Karpas-422 (cell line): ENCODE results near the gene CCDC187. TPM values are rescaled to one million over a fixed set of nuclear protein-coding genes. Genes with fewer than 3 reads are reported as not detected.
"Not testable (repeated sequence)": the region's sequence is repeated elsewhere in the genome, so short reads cannot be mapped to it uniquely, and the experiment has no call there.

Experiments
- DNase-seq: peaks from one replicate; pipeline ENCODE4 v3.0.0-alpha.2; 2015
- H2AFZ ChIP-seq: fragments of 200-600 bp; sonication (generic); 2 replicates; pipeline ENCODE4 v1.6.1; 2014; ENCODE audit warnings: antibody characterized with exemption, low read length, mixed read lengths
- H3K27ac ChIP-seq: fragments of 200-600 bp; sonication (generic); 2 replicates; pipeline ENCODE4 v1.5.1; 2014; ENCODE audit warnings: mild to moderate bottlenecking, low read length, moderate library complexity
- H3K27me3 ChIP-seq: fragments of 200-600 bp; sonication (generic); 2 replicates; pipeline ENCODE4 v1.6.1; 2014; ENCODE audit warnings: low read length, mixed read lengths
- H3K36me3 ChIP-seq: fragments of 200-600 bp; sonication (generic); 2 replicates; pipeline ENCODE4 v1.6.1; 2014; ENCODE audit warnings: low read length, mixed read lengths; ENCODE audit not compliant: insufficient read depth
- H3K4me1 ChIP-seq: fragments of 200-600 bp; sonication (generic); 2 replicates; pipeline ENCODE4 v1.6.1; 2014; ENCODE audit warnings: mild to moderate bottlenecking, low read length, mixed read lengths
- H3K4me2 ChIP-seq: fragments of 200-600 bp; sonication (generic); 2 replicates; pipeline ENCODE4 v1.6.1; 2014; ENCODE audit warnings: low read length, low read depth, mild to moderate bottlenecking; ENCODE audit not compliant: poor library complexity, severe bottlenecking
- H3K4me3 ChIP-seq: fragments of 200-600 bp; sonication (generic); 2 replicates; pipeline ENCODE4 v1.5.1; 2014; ENCODE audit warnings: mild to moderate bottlenecking, antibody characterized with exemption, low read length, mixed read lengths
- H3K79me2 ChIP-seq: fragments of 200-600 bp; sonication (generic); 2 replicates; pipeline ENCODE4 v1.6.1; 2014; ENCODE audit warnings: mild to moderate bottlenecking, low read length, mixed read lengths
- H3K9ac ChIP-seq: fragments of 200-600 bp; sonication (generic); 2 replicates; pipeline ENCODE4 v1.6.0; 2014; ENCODE audit warnings: low read length
- H3K9me2 ChIP-seq: fragments of 200-600 bp; sonication (generic), shearing (Covaris generic); replicated peaks from 2 replicates; pipeline ENCODE4 v1.6.0; 2014; ENCODE audit warnings: mild to moderate bottlenecking, low read length, moderate library complexity; ENCODE audit not compliant: insufficient read depth
- H3K9me3 ChIP-seq: fragments of 300-700, 200-600 bp; sonication (generic); 2 replicates; pipeline ENCODE4 v1.6.1; 2014; ENCODE audit warnings: low read length, mixed read lengths
- H4K20me1 ChIP-seq: fragments of 200-600 bp; sonication (generic); 2 replicates; pipeline ENCODE4 v1.6.1; 2014; ENCODE audit warnings: mild to moderate bottlenecking, antibody characterized with exemption, low read length, low read depth; ENCODE audit not compliant: insufficient read depth
- total RNA-seq: library from RNA; depleted of rRNA; stranded (reverse); fragments of >200 nt; shearing (Covaris generic); gene quantifications from 2 replicates; pipeline ENCODE4 v1.2.3, GENCODE V29; 2014; ENCODE audit warnings: low replicate concordance; rRNA removed

Gene CCDC187
- 0.34 and 0.43 TPM in 2 replicates for total RNA-seq

DNA sequence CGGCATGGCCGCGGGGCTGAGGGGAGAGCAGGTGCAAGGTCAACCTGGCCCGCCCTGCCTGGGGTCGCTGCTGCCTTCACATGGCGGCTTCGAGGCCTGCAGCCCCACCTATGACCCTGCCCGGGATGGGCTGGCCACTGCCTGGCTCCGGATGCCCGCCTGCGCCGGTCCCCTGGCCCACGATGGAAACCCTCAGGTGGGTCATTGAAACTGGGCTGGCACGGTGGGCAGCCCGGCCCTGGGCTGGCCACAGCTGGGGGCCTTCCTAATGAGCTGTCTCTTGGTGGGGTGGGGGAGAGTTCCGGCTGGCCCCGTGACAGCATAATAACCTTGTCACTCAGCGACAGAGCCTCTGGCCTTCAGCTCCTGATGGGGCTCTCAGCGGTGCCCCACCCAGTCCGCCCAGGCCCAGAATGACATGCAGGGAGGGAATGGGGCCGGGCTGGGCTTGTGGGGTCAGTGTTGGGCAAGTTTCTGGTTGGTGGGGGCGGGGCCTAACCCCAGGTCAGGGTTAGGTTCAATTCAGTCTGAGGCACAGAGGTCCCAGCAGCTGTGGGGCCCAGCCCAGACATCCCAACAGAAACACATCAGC is at the start of gene CCDC187:
Gene CCDC187 (minus strand): TSS at position 270 of the 592 bp plus-strand sequence. CDS start 264 bp downstream, at position 6.
- Histone ChIP-seq H4K20me1 (no peaks in the 10 kb centered on the region), H3K27ac (no peak within 1 kb of the TSS), H3K4me2 (no peak within 1 kb of the TSS), H3K4me1 (peaks cover 17% of the 10 kb centered on the region), H3K9me3 (no peaks in the 10 kb centered on the region), H3K79me2 (no peaks in the 10 kb centered on the region), H3K9ac (no peak within 1 kb of the TSS), H3K4me3 (no peak within 1 kb of the TSS), H3K9me2 (no peaks in the 10 kb centered on the region), H3K36me3 (no peaks in the 10 kb centered on the region), H3K27me3 (no peaks in the 10 kb centered on the region), H2AFZ (no peak within 1 kb of the TSS)
- no peak for DNase-seq

DNA sequence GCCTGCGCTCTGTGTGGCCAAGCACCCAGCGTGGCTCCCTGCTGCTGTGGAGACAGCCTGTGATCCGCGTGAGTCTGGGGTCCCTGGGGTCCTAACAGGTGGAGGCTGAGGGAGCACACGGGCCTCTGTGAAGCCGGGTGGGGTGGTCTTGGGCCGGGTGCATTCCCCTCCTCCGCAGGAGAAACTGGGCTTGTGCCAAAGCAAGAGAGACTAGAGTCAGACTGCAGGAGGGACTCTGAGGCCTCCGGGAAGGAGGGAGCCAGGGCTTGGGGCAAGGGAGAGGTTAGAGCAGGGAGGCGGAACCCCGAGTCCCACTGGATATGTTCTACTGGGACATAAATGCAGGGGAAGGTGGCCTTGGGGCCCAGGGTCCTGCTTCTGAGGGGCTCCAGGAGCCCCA is 49.2 kb upstream of the CCDC187 start:
- H3K27ac ChIP-seq = no peak overlapping the region
- H4K20me1 ChIP-seq = peaks cover 22% of the 10 kb centered on the region; the same call in 1 of the 2 replicates
- DNase-seq = no peak
- no peak overlapping the region for H3K4me3 ChIP-seq
- no peaks in the 10 kb centered on the region for H3K36me3 ChIP-seq
- no peaks in the 10 kb centered on the region for H3K9me2 ChIP-seq
- no peak overlapping the region for H3K4me2 ChIP-seq
- no peak overlapping the region for H2AFZ ChIP-seq
- H3K4me1 ChIP-seq = peaks cover 32% of the 10 kb centered on the region
- H3K9ac ChIP-seq = no peak overlapping the region
- H3K79me2 ChIP-seq = no peaks in the 10 kb centered on the region
- H3K27me3 ChIP-seq = no peaks in the 10 kb centered on the region
- no peaks in the 10 kb centered on the region for H3K9me3 ChIP-seq

DNA sequence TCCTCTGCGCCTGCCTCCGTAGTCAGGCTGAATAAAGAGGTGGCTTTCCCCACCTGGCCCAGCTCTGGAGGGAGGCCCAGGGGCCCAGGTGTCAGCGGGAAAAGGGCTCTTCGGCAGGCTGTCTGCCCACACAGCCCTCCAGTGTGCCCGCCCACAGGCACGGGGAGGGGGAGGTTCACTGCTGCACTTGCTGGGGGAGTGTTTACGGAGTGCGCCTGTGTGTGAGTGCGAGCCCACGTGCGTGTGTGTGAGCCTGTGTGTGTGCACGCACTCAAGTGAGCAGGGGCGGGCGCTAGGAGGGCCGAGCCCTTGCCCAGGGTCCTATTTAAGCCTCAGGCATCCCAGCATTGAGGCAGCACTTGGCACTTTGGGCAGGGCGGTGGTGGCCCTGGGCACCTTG is 48.8 kb upstream of the CCDC187 start:
- Histone ChIP-seq H3K79me2 (no peaks in the 10 kb centered on the region), H3K36me3 (no peaks in the 10 kb centered on the region), H3K9ac (no peak overlapping the region), H3K9me3 (no peaks in the 10 kb centered on the region), H3K27me3 (no peaks in the 10 kb centered on the region), H4K20me1 (peaks cover 22% of the 10 kb centered on the region; the same call in 1 of the 2 replicates), H3K4me2 (no peak overlapping the region), H3K9me2 (no peaks in the 10 kb centered on the region), H3K27ac (no peak overlapping the region), H3K4me3 (no peak overlapping the region), H2AFZ (no peak overlapping the region), H3K4me1 (peaks cover 32% of the 10 kb centered on the region)
- peak; percentile 71 for DNase-seq

DNA sequence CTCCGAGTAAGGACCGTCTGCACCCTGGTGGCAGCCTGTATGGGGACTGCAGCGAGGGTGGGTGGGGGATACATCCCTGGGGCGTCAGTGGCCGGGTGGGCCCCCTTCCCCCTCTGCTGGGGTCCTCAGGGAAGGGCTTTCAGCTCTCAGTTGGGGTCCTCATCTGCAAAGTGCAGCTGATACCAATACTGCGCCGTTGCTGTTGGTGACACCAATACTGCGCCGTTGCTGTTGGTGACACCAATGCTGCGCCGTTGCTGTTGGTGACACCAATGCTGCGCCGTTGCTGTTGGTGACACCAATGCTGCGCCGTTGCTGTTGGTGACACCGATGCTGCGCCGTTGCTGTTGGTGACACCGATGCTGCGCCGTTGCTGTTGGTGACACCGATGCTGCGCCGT is 48.0 kb upstream of the CCDC187 start:
- not testable (repeated sequence) for H3K4me2 ChIP-seq, H3K4me3 ChIP-seq, H3K27ac ChIP-seq, H3K9ac ChIP-seq, H3K9me3 ChIP-seq, H3K36me3 ChIP-seq, H2AFZ ChIP-seq, H3K9me2 ChIP-seq, DNase-seq, H3K27me3 ChIP-seq, H3K79me2 ChIP-seq
- peaks cover 32% of the 10 kb centered on the region for H3K4me1 ChIP-seq
- peaks cover 22% of the 10 kb centered on the region; the same call in 1 of the 2 replicates for H4K20me1 ChIP-seq

DNA sequence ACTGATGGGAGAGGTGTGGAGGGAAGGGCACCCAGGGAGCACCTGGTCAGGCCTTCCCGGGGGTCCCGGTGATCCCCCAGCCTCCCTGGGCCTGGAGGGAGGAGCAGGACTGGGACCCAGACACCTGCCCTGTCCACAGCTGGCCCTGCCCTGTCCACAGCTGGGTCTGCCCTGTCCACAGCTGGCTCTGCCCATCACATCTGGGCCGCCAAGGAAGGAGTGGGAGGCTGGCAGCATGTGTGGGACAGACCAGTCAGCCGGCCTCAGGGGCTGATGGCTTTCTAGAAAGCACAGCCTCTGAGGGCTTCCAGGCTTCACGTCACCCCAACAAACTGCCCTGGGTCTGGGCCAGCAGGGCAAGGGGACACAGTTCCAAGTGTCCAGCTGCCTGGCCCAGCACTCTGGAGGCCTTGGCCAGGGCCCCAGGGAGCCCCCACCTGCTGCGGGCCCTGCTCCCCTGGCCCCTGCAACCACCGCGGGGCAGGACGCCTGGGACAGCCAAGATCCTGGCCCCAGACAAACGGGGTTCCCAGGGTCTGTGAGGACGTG is 47.4 kb upstream of the CCDC187 start:
- Histone ChIP-seq H3K4me3 (no peak overlapping the region), H3K9me2 (no peaks in the 10 kb centered on the region), H3K4me2 (no peak overlapping the region), H2AFZ (no peak overlapping the region), H3K36me3 (no peaks in the 10 kb centered on the region), H3K79me2 (no peaks in the 10 kb centered on the region), H3K9ac (no peak overlapping the region), H3K27me3 (no peaks in the 10 kb centered on the region), H3K27ac (no peak overlapping the region), H3K9me3 (no peaks in the 10 kb centered on the region), H4K20me1 (peaks cover 22% of the 10 kb centered on the region; the same call in 1 of the 2 replicates), H3K4me1 (peaks cover 32% of the 10 kb centered on the region)
- DNase-seq = no peak

DNA sequence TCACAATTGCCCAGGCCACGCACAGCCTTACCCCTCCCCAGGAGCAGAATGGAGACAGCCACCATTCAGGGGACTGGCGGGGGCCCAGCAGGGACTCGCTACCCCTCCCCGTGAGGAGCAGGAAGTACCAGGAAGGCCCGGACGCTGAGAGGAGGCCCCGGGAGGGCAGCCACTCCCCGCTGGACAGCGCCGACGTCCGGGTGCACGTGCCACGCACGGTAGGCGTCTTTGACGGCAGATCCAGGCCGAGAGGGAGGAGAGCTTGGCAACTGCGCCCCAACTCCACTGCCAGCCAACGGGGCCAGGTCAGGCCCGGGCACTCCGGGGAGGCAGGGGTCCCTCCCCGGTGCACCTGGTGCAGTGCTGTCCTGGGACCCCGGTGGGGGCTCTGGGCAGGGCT is 45.7 kb upstream of the CCDC187 start:
- Histone ChIP-seq H3K9me2 (no peaks in the 10 kb centered on the region), H3K4me3 (no peak overlapping the region), H3K4me2 (no peak overlapping the region), H3K27me3 (no peaks in the 10 kb centered on the region), H3K9ac (no peak overlapping the region), H3K79me2 (no peaks in the 10 kb centered on the region), H4K20me1 (peaks cover 25% of the 10 kb centered on the region; the same call in 1 of the 2 replicates), H2AFZ (no peak overlapping the region), H3K36me3 (no peaks in the 10 kb centered on the region), H3K9me3 (no peaks in the 10 kb centered on the region), H3K27ac (no peak overlapping the region), H3K4me1 (peaks cover 24% of the 10 kb centered on the region)
- DNase-seq = no peak

DNA sequence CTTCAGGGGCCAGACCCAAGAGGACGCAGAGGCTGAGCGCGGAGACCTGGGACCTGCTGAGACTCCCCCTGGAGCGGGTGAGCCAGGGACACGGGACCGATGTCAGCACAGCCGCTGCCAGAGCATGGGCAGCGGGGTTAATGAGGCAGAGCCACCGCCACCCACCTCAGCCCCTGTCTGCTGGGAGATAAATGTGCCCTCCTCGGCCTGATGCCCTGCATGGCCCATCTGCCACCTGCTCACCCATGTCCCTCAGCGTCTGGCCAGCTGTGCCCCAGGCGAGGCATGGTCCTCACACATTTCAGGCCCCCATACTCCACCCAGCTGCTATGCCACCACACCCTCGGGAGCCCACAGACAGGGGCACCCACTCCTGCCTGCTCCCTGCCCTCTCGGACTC is 44.8 kb upstream of the CCDC187 start:
- H3K36me3 ChIP-seq = no peaks in the 10 kb centered on the region
- no peak overlapping the region for H2AFZ ChIP-seq
- no peak overlapping the region for H3K27ac ChIP-seq
- no peaks in the 10 kb centered on the region for H3K9me3 ChIP-seq
- H3K4me3 ChIP-seq = no peak overlapping the region
- no peak for DNase-seq
- H3K27me3 ChIP-seq = no peaks in the 10 kb centered on the region
- peaks cover 16% of the 10 kb centered on the region for H3K4me1 ChIP-seq
- H3K9me2 ChIP-seq = no peaks in the 10 kb centered on the region
- no peak overlapping the region for H3K9ac ChIP-seq
- no peak overlapping the region for H3K4me2 ChIP-seq
- H4K20me1 ChIP-seq = peaks cover 17% of the 10 kb centered on the region; the same call in 1 of the 2 replicates
- no peaks in the 10 kb centered on the region for H3K79me2 ChIP-seq

DNA sequence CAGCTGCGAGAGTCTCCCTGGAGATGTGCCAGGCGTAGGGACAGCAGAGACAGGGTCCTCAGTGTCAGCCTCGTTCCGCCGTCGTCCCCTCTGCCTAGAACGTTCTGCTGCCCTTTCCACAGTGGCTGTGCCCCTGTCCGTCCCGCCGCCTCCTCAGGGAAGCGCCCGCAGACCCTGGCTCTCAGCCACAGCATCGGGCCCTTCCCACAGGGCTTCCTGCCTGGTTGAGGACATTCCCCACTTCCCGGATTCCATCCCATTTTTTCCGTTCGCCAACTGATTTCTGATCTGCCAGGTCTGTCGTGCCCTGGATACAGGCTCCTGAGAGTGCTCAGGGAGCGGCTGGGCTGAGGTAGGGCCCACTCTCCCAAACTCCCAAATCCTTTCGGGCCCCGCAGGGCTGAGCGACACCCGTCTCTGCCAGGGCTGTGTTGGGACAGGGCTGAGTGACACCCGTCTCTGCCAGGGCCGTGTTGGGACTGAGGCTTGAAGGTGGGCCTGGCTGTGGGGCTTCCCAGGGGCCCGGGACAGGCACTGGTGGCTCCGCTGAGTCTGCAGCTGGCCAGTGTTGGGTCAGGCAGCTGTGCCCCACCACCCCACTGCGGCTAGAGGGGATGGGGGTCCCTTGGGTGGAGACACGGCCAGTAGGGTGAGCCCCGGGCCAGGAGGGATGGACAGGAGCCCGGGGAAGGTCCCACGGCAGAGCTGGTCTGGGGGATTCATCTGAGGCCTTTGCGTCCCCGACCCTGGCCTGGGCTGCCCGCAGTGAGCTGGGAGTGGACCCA is 43.8 kb upstream of the CCDC187 start:
- Histone ChIP-seq H3K36me3 (no peaks in the 10 kb centered on the region), H3K9ac (no peak overlapping the region), H3K4me2 (no peak overlapping the region), H3K9me3 (no peaks in the 10 kb centered on the region), H4K20me1 (peaks cover 14% of the 10 kb centered on the region; the same call in 1 of the 2 replicates), H2AFZ (no peak overlapping the region), H3K9me2 (no peaks in the 10 kb centered on the region), H3K27ac (no peak overlapping the region), H3K27me3 (no peaks in the 10 kb centered on the region), H3K4me3 (no peak overlapping the region), H3K79me2 (no peaks in the 10 kb centered on the region), H3K4me1 (peaks cover 13% of the 10 kb centered on the region)
- DNase-seq = no peak
